Measurements from ENCODE around the gene NAA40. TPM values are rescaled to one million over a fixed set of nuclear protein-coding genes. Genes with fewer than 3 reads are reported as not detected.

The NAA40 gene
- total RNA-seq, 1 donor from 2014 or later, result 30.3 TPM

GRCh38 chr11:63931045-63931444 is 7.8 kb upstream of the NAA40 start:
- H3K4me3 Mint-ChIP-seq (ENCODE audit: low read depth), result no peak overlapping the region
- H3K4me1 Mint-ChIP-seq (ENCODE audit: low read depth), result no peaks in the 10 kb centered on the region
- no peaks in the 10 kb centered on the region for H3K9me3 Mint-ChIP-seq
- H3K36me3 Mint-ChIP-seq (ENCODE audit: low read depth), result no peaks in the 10 kb centered on the region
- no peak overlapping the region for H3K27ac Mint-ChIP-seq
- peaks cover 8% of the 10 kb centered on the region for H3K27me3 Mint-ChIP-seq (ENCODE audit: low read depth)
- no peak for DNase-seq (ENCODE audit: low spot score)
- intact Hi-C loops (cut with micrococcal nuclease), result no loop called here

- H3K4me1 Mint-ChIP-seq (ENCODE audit: low read depth), result no peaks in the 10 kb centered on the region
- no peak for DNase-seq (ENCODE audit: low spot score)
- no peak overlapping the region for H3K27ac Mint-ChIP-seq
- H3K36me3 Mint-ChIP-seq (ENCODE audit: low read depth), result no peaks in the 10 kb centered on the region
- intact Hi-C loops (cut with micrococcal nuclease), result no loop called here
- H3K9me3 Mint-ChIP-seq, result no peaks in the 10 kb centered on the region
- H3K4me3 Mint-ChIP-seq (ENCODE audit: low read depth), result no peak overlapping the region
- H3K27me3 Mint-ChIP-seq (ENCODE audit: low read depth), result peaks cover 8% of the 10 kb centered on the region
These were observed 6.9 kb upstream of the NAA40 start for GRCh38 chr11:63931876-63932275.

GRCh38 chr11:63933459-63933858 is 5.3 kb upstream of the NAA40 start:
- intact Hi-C loops (cut with micrococcal nuclease), result no loop called here
- DNase-seq (ENCODE audit: low spot score), result no peak
- no peak overlapping the region for H3K4me3 Mint-ChIP-seq (ENCODE audit: low read depth)
- peaks cover 3% of the 10 kb centered on the region for H3K27me3 Mint-ChIP-seq (ENCODE audit: low read depth)
- peaks cover 3% of the 10 kb centered on the region for H3K4me1 Mint-ChIP-seq (ENCODE audit: low read depth)
- H3K9me3 Mint-ChIP-seq, result no peaks in the 10 kb centered on the region
- no peak overlapping the region for H3K27ac Mint-ChIP-seq
- no peaks in the 10 kb centered on the region for H3K36me3 Mint-ChIP-seq (ENCODE audit: low read depth)

GRCh38 chr11:63937713-63938478 is 906 bp upstream of the NAA40 start:
- Mint-ChIP-seq H3K27ac (peak overlapping the region; percentile 59), H3K4me3 (ENCODE audit: low read depth) (peak overlapping the region; percentile 91), H3K9me3 (no peaks in the 10 kb centered on the region), H3K4me1 (ENCODE audit: low read depth) (peaks cover 14% of the 10 kb centered on the region), H3K36me3 (ENCODE audit: low read depth) (peaks cover 5% of the 10 kb centered on the region), H3K27me3 (ENCODE audit: low read depth) (no peaks in the 10 kb centered on the region)
- no peak for DNase-seq (ENCODE audit: low spot score)
- intact Hi-C loops (cut with micrococcal nuclease), result loop anchor here (1.0 to 2.0 kb wide), 2 partner anchors 37 to 100 kb away; partner anchors contain the start of gene COX8A

GRCh38 chr11:63939397-63939891 is 642 bp downstream of the NAA40 start:
- H3K4me3 Mint-ChIP-seq (ENCODE audit: low read depth), result peak overlapping the region; percentile 91
- no peaks in the 10 kb centered on the region for H3K27me3 Mint-ChIP-seq (ENCODE audit: low read depth)
- H3K27ac Mint-ChIP-seq, result peak overlapping the region; percentile 72
- peaks cover 20% of the 10 kb centered on the region for H3K4me1 Mint-ChIP-seq (ENCODE audit: low read depth)
- DNase-seq (ENCODE audit: low spot score), result no peak
- no peaks in the 10 kb centered on the region for H3K9me3 Mint-ChIP-seq
- H3K36me3 Mint-ChIP-seq (ENCODE audit: low read depth), result peaks cover 5% of the 10 kb centered on the region
- intact Hi-C loops (cut with micrococcal nuclease), result loop anchor here (2.0 kb wide), 1 partner anchor 35 kb away; the partner anchor contains the start of gene COX8A

GRCh38 chr11:63940786-63941185 is 2.0 kb downstream of the NAA40 start:
- Mint-ChIP-seq H3K27me3 (ENCODE audit: low read depth) (no peaks in the 10 kb centered on the region), H3K9me3 (no peaks in the 10 kb centered on the region), H3K4me1 (ENCODE audit: low read depth) (peaks cover 20% of the 10 kb centered on the region), H3K4me3 (ENCODE audit: low read depth) (peak overlapping the region; percentile 47), H3K36me3 (ENCODE audit: low read depth) (peaks cover 5% of the 10 kb centered on the region), H3K27ac (peak overlapping the region; percentile 8)
- intact Hi-C loops (cut with micrococcal nuclease), result no loop called here
- no peak for DNase-seq (ENCODE audit: low spot score)

GRCh38 chr11:63941901-63942300 is 3.1 kb downstream of the NAA40 start:
- H3K27ac Mint-ChIP-seq, result no peak overlapping the region
- H3K36me3 Mint-ChIP-seq (ENCODE audit: low read depth), result peaks cover 11% of the 10 kb centered on the region
- no peaks in the 10 kb centered on the region for H3K9me3 Mint-ChIP-seq
- no peak overlapping the region for H3K4me3 Mint-ChIP-seq (ENCODE audit: low read depth)
- H3K27me3 Mint-ChIP-seq (ENCODE audit: low read depth), result no peaks in the 10 kb centered on the region
- DNase-seq (ENCODE audit: low spot score), result no peak
- intact Hi-C loops (cut with micrococcal nuclease), result no loop called here
- peaks cover 20% of the 10 kb centered on the region for H3K4me1 Mint-ChIP-seq (ENCODE audit: low read depth)

GRCh38 chr11:63942803-63943202 is 4.0 kb downstream of the NAA40 start:
- peaks cover 20% of the 10 kb centered on the region for H3K4me1 Mint-ChIP-seq (ENCODE audit: low read depth)
- intact Hi-C loops (cut with micrococcal nuclease), result no loop called here
- no peak overlapping the region for H3K27ac Mint-ChIP-seq
- no peaks in the 10 kb centered on the region for H3K9me3 Mint-ChIP-seq
- DNase-seq (ENCODE audit: low spot score), result no peak
- H3K36me3 Mint-ChIP-seq (ENCODE audit: low read depth), result peaks cover 12% of the 10 kb centered on the region
- no peaks in the 10 kb centered on the region for H3K27me3 Mint-ChIP-seq (ENCODE audit: low read depth)
- H3K4me3 Mint-ChIP-seq (ENCODE audit: low read depth), result no peak overlapping the region

GRCh38 chr11:63944987-63945386 is 6.2 kb downstream of the NAA40 start:
- peaks cover 15% of the 10 kb centered on the region for H3K36me3 Mint-ChIP-seq (ENCODE audit: low read depth)
- H3K27me3 Mint-ChIP-seq (ENCODE audit: low read depth), result no peaks in the 10 kb centered on the region
- no peak overlapping the region for H3K27ac Mint-ChIP-seq
- intact Hi-C loops (cut with micrococcal nuclease), result no loop called here
- no peaks in the 10 kb centered on the region for H3K9me3 Mint-ChIP-seq
- no peak for DNase-seq (ENCODE audit: low spot score)
- peaks cover 15% of the 10 kb centered on the region for H3K4me1 Mint-ChIP-seq (ENCODE audit: low read depth)
- H3K4me3 Mint-ChIP-seq (ENCODE audit: low read depth), result no peak overlapping the region

GRCh38 chr11:63945477-63946163 is 6.8 kb downstream of the NAA40 start:
- intact Hi-C loops (cut with micrococcal nuclease), result loop anchor here (1.0 kb wide), 1 partner anchor 108 kb away; no protein-coding TSS in a partner anchor
- Mint-ChIP-seq H3K36me3 (ENCODE audit: low read depth) (peaks cover 15% of the 10 kb centered on the region), H3K27ac (no peak overlapping the region), H3K4me1 (ENCODE audit: low read depth) (peaks cover 11% of the 10 kb centered on the region), H3K9me3 (no peaks in the 10 kb centered on the region), H3K27me3 (ENCODE audit: low read depth) (no peaks in the 10 kb centered on the region), H3K4me3 (ENCODE audit: low read depth) (no peak overlapping the region)
- DNase-seq (ENCODE audit: low spot score), result peak; percentile 26

GRCh38 chr11:63951779-63952536 is 13.2 kb downstream of the NAA40 start:
- Mint-ChIP-seq H3K9me3 (no peaks in the 10 kb centered on the region), H3K36me3 (ENCODE audit: low read depth) (peaks cover 55% of the 10 kb centered on the region), H3K4me3 (ENCODE audit: low read depth) (peak overlapping the region; percentile 46), H3K27me3 (ENCODE audit: low read depth) (no peaks in the 10 kb centered on the region), H3K27ac (peak overlapping the region; percentile 53), H3K4me1 (ENCODE audit: low read depth) (peaks cover 19% of the 10 kb centered on the region)
- DNase-seq (ENCODE audit: low spot score), result peak; percentile 39
- intact Hi-C loops (cut with micrococcal nuclease), result no loop called here

- Mint-ChIP-seq H3K9me3 (no peaks in the 10 kb centered on the region), H3K4me1 (ENCODE audit: low read depth) (peaks cover 19% of the 10 kb centered on the region), H3K36me3 (ENCODE audit: low read depth) (peaks cover 60% of the 10 kb centered on the region), H3K27me3 (ENCODE audit: low read depth) (no peaks in the 10 kb centered on the region), H3K4me3 (ENCODE audit: low read depth) (peak overlapping the region; percentile 37), H3K27ac (peak overlapping the region; percentile 53)
- DNase-seq (ENCODE audit: low spot score), result no peak
- intact Hi-C loops (cut with micrococcal nuclease), result no loop called here
These were observed 13.8 kb downstream of the NAA40 start for GRCh38 chr11:63952570-63952969.
